ENCODE results near the gene AP2M1.
"Not testable (repeated sequence)": the region's sequence is repeated elsewhere in the genome, so short reads cannot be mapped to it uniquely, and the experiment has no call there.

The AP2M1 gene

DNA sequence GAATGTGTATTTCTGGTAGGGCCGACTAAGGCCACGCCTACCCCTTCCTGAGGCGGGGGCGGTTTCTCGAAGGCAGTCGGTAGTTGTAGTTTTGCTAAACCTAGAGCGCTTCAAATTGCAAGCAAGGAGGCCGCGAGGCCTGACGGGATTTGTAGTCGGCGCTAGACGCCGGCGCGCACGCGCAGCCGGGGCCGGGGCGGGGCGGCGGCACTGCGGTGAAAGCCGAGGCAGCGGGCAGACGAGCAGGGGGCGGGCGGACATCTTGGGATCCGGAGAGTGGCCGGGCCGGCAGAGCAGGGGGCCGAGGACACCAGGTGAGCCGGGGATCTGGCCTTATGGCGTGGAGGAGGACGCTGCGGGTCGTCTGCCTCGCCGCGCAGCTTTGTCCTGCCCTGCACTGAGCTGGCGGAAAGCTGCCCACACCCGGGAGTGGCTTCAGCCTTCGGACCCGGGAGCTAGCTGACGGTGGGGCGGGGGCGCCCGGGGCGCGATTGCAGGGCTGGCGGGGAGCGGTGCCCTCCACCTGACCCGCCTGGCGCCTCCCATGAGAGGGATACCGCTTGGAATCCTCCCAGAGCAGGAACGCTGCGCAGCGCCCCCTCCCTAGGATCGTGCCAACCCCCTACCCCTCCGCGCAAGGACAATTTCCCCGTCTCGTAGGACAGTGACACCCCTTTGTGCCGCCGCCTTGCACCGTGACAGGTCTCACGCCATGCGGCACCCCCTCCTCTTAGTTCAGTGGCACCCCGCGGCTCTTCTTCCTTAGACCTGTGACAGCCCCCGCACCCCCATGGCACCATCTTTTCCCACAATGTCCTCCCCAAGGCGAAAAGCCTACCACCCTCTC, at the start of gene AP2M1:
TSS of gene AP2M1 (plus strand) at position 210 of the 847 bp plus-strand sequence. CDS start 2,139 bp downstream, outside the sequence.
- peak; percentile 94 for DNase-seq (ENCODE audit: low read depth, low spot score)

DNA sequence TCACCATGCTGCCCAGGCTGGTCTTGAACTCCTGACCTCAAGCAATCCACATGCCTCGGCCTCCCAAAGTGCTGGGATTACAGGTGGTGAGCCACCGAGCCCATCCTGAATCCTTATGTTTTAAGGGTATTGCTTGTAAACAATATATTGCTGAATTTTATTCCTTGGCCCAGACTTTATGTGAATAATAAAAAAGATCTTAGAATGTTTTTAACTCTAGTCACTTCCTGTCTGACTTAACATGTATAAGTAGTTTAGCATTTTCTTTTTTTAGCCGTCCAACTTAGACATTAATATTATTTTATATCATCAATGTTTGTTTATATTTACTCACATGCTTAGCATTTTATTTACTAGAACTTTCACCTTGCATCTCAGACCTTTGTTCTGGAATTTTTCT, 48.6 kb upstream of the AP2M1 start:
- DNase-seq (ENCODE audit: low read depth, low spot score), result no peak

DNA sequence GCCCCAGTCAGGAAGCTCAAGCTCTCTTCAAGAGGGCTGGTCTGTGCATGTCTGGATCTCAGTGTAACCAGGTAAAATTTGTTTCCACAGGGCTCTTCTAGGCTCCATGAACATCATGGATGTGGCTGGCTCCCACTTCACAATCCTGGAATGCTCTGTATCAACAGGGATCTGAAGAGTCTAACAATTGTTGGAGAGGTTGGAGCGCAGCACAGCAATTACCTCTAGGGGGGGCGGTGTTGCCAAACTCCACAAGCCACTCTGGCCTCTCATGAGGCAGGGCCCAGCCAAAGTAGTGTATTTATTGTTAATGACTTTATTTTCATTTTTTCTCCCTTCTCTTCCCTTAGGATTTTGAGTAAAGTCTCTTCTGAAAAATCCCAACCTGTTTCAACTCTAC, 45.6 kb upstream of the AP2M1 start:
- DNase-seq (ENCODE audit: low read depth, low spot score), result no peak

DNA sequence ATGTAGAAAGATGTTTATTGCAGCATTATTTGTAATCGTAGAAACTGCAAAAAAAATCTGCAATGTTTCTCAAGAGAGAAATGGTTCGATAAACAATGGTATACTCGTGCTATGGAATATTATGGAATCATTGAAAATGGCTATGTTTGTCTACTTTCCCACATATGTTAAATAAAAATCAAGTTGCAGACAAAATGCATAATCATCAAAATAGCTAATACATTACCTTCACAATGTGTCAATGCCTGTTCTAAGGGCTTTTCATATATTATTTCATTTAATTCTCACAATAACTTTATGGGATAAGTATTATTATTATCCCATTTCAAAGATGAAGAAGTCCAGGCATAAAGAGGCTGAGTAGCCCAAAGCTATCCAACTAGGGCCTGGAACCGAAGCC, 41.7 kb upstream of the AP2M1 start:
- no peak for DNase-seq (ENCODE audit: low read depth, low spot score)

DNA sequence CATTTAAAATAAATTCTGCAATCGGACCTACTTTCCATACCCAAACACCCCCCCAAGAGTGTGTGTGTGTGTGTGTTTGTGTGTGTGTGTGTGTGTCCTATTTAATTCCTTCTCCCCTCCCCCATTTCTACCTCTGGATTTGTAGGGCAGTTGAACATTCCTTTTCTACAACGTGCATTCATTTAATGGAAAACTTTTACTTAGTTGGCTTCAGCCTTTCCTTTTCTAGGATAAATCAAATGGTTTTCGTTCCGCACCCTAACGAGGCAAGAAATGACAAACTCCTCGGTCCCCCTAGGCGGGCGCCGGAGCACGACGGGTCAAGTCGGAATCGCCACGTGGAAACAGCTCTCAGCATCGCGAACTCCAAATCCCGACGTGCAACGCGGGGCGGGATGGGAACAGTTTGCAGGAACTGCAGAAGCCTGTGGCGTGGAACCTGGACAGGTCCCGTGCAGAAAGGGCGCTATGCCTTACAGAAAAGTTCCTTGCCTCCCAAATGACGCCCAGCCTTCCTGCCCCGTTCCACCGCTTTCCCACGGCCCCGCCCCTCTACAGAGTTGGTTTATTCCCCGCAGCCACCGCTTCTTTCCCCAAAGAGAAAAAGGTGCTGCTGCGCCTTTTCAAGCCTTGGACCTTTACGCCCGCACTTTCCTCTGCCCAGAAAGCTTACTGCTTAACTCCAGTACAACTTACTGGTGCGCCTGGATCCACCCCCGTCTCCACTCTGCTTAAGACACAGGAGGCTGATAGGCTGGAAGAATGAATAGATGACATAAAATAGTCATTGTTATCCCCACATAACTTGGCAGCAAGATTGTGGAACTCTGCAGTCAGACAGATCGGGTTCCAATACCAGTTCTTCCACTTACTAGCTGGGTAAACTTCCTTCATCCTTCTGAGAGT, 40.6 kb upstream of the AP2M1 start:
- no peak for DNase-seq (ENCODE audit: low read depth, low spot score)

DNA sequence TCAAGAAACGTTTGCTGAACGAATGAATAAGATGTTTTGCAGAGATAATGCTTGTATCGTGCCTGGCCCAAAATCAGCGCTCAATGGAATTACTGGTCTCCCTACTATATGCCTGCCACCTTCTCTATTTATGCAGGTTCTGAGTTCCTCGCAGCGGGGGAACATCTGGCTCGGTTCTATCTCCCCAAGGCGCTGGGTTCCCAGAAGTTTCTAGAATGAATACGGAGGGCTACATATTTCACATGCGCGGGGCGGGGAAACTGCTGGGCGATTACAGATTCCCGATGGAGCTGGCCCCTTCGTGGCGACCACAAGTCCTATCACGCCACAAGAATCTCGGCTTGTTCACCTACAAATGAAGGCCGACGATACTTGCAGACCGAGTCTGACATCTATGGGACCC, 39.9 kb upstream of the AP2M1 start:
- no peak for DNase-seq (ENCODE audit: low read depth, low spot score)

DNA sequence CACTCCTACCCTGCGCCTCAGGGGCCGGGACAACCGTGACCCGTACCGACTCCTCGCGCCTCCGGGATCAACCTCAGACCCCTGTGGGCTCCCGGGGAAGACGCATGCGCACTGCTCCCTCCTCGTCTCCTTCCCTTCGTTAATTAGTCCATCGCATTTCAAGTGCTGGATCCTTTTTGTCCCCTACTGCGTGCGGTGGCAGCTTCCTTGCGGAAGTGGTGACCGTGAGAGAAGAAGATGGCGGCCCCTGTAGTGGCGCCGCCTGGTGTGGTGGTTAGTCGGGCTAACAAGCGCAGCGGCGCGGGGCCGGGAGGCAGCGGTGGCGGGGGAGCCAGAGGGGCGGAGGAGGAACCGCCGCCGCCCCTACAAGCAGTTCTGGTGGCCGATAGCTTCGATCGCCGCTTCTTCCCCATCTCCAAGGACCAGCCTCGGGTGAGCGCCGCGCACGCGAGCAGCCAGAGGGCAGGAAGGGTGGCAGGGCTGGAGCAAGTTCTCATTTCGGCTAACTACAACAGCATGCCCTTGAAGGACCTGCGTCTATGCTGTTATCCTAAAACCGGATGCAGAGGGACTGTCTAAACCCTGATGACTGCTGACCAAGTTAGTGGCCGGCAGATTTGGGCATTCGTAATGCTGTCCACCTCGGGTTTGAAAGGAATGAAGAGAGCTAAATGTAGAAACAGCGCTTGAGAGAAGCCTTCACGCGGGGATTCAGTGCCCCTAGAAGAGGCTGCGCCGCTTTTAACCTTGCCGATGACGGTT, 39.3 kb upstream of the AP2M1 start, which contains the start of gene EIF2B5:
TSS of gene EIF2B5 (plus strand) at position 210 of the 762 bp plus-strand sequence. CDS start at position 238, 28 bp downstream.
- peak; percentile 66 for DNase-seq (ENCODE audit: low read depth, low spot score)

DNA sequence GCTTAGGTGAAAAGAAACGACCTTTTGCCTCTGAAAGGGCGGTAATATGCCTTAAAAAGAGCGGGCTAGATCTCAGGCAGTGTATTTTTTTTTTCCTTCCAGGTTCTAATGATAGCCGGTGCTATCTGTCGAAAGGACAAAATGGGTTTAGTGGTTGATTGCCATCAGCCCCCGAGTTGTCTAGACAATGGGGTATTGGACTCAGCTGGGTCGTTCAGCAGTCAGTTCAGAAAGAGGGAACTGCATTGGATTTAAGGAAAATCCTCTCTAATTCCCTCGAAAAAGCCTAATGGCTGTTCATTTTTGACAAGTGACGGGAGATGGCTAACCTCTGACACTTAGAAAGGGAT, 38.8 kb upstream of the AP2M1 start:
- no peak for DNase-seq (ENCODE audit: low read depth, low spot score)

DNA sequence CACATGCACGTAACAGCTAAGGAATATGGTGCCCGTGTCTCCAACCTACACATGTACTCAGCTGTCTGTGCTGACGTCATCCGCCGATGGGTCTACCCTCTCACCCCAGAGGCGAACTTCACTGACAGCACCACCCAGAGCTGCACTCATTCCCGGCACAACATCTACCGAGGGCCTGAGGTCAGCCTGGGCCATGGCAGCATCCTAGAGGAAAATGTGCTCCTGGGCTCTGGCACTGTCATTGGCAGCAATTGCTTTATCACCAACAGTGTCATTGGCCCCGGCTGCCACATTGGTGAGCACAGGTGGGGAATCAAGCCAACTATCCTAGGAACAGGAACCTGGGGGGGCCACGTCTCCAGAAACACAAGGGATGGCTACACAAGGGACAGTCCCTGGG, 34.2 kb upstream of the AP2M1 start:
- no peak for DNase-seq (ENCODE audit: low read depth, low spot score)

DNA sequence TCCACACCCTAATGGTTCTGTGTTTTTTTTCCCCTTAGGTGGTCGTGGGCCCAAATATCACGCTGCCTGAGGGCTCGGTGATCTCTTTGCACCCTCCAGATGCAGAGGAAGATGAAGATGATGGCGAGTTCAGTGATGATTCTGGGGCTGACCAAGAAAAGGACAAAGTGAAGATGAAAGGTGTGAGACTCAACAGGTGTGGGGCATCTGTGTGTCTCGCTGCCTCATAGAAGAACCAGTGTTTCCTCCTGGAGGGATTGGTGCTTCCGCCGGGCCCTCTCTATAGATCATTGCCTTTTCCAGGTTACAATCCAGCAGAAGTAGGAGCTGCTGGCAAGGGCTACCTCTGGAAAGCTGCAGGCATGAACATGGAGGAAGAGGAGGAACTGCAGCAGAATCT, 32.5 kb upstream of the AP2M1 start:
- DNase-seq (ENCODE audit: low read depth, low spot score), result no peak

DNA sequence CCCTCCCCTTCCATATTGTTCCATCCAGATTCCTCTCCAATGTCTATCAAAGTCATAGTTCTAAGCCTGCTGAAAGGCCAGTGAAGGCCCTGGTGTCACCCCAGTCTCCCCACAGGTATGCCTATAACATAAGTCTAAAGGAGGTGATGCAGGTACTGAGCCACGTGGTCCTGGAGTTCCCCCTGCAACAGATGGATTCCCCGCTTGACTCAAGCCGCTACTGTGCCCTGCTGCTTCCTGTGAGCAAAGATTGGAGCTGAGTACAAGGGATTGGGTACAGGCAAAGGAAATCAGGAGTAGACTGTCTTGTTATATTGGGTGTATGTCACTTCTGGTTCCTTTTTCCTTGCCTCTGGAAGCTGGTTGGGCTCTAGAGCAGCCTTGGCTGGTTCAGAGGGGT, 31.3 kb upstream of the AP2M1 start:
- DNase-seq (ENCODE audit: low read depth, low spot score), result no peak

DNA sequence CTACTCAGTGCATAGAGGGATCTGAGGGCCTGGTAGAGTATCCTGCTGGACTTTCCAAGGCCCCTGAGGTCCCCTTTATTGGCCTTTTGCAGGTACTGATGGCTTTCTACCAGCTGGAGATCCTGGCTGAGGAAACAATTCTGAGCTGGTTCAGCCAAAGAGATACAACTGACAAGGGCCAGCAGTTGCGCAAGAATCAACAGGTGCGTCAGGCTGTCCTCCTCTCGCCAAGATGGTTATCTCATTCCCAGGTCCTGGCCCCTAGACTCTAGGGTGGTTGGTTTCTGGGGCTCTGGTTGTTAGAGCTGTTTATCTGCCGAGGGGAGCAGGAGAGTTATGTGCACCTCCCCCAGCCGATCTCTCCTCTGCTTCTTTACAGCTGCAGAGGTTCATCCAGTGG, 30.1 kb upstream of the AP2M1 start:
- no peak for DNase-seq (ENCODE audit: low read depth, low spot score)

DNA sequence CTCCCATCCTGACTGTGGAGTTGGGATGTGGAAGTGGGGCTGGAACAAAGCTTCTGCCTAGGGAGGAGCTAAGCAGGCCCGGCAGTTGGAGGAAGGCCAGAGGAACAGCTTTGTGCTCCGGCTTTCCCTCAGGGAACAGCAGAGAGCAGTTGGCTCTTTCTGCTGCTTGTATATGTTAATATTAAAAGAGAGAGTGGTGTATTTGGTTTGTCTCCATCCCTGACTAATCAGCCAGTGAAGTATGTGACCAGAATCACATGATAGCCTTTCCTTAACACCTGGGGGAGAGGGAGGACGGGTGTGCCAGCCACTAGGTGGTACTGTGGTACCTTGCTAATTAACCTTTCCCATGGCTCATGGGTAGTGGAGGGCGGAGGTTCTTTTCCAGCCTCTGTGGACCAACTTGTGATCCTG, 29.5 kb upstream of the AP2M1 start:
- no peak for DNase-seq (ENCODE audit: low read depth, low spot score)

DNA sequence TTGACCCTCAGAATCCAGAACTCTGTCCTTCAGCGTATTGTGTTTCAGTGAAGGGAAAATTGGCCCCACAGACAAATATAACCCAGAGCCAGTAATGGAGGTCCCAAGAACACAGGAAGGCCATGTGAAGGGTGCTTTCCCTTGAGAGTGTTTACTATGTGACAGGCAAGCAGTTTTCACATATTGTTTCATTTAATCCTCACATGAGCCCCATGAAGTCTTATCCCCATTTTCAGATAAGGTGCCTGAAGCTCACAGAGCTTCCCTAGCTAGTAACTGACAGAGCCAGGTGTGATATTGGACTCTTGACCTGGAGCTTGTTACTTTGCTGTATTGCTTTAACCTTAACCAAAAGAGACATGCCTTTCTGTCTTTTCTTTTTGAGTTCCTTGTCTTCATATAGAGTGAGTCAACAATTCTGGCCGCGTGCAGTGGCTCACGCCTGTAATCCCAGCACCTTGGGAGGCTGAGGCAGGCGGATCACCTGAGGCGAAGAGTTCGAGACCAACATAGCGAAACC, 28.8 kb upstream of the AP2M1 start:
- DNase-seq (ENCODE audit: low read depth, low spot score), result no peak

DNA sequence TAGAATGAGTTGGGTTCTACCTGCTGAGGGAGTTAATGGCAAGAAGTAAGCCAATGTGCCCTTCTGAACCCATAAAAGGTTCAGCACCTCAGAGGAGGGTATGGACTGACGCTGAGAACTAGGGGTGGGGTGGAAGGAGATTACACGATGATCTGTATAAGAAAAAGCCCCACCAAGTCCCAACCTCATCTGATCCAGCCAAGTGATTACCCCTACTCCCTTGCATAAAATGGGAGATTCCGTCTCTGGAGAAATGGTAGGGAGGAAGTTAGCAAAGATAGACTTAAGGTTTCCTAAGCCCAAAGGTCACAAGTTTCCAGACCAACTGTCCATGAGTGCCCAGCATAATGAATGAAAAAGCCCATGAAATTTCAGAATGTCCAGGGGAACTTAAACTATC, 26.6 kb upstream of the AP2M1 start:
- DNase-seq (ENCODE audit: low read depth, low spot score), result no peak

DNA sequence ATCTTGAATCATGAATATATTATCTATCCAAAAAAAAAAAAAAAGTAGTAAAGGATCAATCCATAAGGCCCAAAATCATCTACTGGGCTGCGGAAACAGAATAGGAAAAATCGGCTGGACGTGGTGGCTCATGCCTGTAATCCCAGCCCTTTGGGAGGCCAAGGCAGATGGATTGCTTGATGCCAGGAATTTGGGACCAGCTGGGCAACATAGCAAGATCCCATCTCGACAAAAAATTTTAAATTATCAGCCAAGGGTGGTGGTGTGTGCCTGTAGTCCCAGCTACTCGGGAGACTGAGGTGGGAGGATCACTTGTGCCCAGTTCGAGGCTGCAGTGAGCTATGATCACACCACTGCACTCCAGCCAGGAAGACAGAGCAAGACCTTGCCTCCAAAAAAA, 25.5 kb upstream of the AP2M1 start:
- no peak for DNase-seq (ENCODE audit: low read depth, low spot score)

DNA sequence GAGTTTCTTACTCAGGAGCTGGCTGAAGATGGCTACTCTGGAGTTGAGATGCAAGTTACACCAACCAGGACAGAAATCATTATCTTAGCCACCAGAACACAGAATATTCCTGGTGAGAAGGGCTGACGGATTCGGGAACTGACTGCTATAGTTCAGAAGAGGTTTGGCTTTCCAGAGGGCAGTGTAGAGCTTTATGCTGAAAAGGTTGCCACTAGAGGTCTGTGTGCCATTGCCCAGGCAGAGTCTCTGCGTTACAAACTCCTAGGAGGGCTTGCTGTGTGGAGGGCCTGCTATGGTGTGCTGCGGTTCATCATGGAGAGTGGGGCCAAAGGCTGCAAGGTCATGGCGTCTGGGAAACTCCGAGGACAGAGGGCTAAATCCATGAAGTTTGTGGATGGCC, 24.9 kb upstream of the AP2M1 start:
- not testable (repeated sequence) for DNase-seq (ENCODE audit: low read depth, low spot score)

DNA sequence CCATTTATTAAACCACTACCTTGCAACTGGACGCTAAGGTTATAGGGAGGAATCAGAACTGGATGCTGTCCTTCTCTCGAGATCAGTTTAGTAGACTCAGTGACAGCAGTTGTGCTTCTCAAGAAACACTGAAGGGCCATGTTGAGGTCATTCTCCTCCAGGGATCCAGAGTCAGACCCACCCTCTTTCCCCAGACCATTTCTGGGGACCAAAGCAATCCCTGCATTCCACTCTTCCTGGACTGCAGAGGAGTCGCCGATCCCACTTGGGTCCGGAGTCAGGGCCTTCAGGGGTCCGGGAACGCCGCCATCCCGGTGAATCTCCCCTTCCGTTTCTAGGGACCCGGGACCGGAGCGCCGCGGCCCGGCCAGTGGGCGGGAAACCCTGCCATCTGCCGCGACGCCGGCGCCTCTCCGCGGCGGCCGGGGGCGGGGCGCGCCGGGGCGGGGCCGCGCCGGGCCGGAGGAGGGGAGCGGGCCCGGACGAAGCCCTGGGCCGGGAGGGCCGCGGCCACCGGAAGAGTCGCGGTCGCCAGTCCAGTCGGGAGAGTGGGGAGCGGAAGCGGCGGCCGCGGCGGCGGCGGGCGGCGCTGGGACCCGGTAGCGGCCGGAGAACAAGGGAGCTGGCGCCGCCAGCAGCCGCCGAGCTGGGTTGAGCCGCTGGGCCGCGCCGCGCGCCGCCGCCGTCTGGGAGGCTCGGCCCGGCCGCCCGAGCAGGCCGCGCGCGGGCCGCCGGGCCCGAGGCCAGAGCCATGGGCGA, 19.6 kb upstream of the AP2M1 start, which contains the start of gene DVL3:
TSS of gene DVL3 (plus strand) at position 493 of the 759 bp plus-strand sequence. CDS start at position 752, 259 bp downstream.
- no peak for DNase-seq (ENCODE audit: low read depth, low spot score)

DNA sequence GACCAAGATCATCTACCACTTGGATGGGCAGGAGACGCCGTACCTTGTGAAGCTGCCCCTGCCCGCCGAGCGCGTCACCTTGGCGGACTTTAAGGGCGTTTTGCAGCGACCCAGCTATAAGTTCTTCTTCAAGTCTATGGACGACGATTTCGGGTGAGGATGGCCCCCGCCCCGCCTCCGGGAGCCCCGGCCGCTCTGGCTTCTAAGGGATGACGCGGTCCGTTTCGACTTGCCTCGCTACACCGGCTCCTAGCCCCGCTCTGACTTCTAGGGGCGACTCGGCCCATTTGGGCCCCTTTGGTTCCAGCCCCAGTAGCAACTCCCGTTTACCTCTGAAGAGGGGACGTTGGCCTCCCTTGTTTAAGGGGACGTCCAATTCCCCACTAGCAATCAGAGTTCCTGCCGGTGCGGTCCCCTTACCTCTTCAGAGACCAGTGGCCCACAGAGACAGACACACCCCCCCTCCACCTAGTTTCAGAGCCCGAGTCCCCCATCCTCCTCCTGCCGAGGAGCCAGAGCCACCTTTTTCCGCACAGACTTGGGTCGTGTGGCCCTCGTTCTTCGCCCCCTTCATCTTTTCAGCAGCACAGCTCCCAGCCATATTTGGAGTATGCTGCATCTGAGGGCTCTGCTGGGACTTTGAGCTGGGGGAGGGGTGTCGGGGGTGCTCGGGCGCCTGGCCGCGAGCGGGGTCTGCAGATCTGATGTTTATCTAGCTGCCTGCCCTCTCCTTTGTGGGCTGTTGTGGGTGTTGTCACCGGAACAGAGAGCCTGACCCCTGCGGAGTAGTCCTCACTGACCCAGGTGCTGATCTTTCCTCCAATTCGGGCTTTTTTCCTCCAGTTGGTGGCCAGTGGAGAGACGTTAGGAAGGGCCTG, 18.8 kb upstream of the AP2M1 start:
- DNase-seq (ENCODE audit: low read depth, low spot score), result no peak

DNA sequence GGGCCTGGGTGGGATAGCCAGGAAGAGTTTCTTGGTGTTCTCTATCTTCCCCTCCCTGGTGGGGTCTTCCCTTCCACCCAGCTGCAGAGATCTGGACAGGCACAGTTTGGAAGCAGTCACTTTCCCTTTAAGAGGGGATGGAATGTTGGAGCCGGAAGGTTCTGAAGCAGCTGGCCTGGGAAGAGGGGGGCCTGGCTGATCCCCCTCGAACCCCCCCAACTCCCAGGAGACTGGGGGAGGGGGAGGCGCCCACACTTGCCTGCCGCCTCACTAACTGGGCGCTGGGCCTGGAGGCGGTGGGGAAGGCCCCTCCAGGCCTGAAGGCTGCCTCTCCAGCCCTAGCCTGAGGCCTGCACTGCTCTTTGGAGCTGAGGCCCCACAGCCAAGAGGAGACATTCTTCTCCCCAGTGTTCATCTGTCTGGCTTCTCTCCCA, 18.1 kb upstream of the AP2M1 start:
- DNase-seq (ENCODE audit: low read depth, low spot score), result no peak

Data from activated naive CD8-positive, alpha-beta T cell treated with anti-CD3 and anti-CD28 coated beads, Interleukin-2, amount 50 U/mL, for 16 hours (primary cell).